ENCODE results near the gene GALNT2. TPM values are rescaled to one million over a fixed set of nuclear protein-coding genes. Genes with fewer than 3 reads are reported as not detected.

GALNT2 gene
- total and polyA plus RNA-seq, 9 of the 15 experiments (the other 6 are each of a cell fraction or from before 2014, with no cell fraction given) = 1.6 to 106 (median 51.9) TPM

GRCh38 chr1:230191079-230191804 lies 124.2 kb downstream of the GALNT2 start (continued):
- TF ChIP-seq RAD21 (CRISPR knock-in tag; conservative IDR thresholded peaks at IDR 0.05 in 1 of 2, IDR thresholded peaks at IDR 0.05 in 1 of 2) = 0 out of 4 replicates have a peak, but pooled peaks of 1 of the 2 experiments have one; percentile 4
- no peak for TF ChIP-seq DACH1 (IDR thresholded peaks at IDR 0.05; ENCODE audit: partially characterized antibody)
- TF ChIP-seq ZKSCAN3 (CRISPR knock-in tag; IDR thresholded peaks at IDR 0.05) = no peak
- TF ChIP-seq ZBTB40 (IDR thresholded peaks at IDR 0.05) = peak; percentile 75
- no peak for TF ChIP-seq ZBTB40 (CRISPR knock-in tag; IDR thresholded peaks at IDR 0.05)
- peak in 1 of 2 experiments; percentile 67 for TF ChIP-seq AFF1 (IDR thresholded peaks at IDR 0.05; ENCODE audit: low read depth in 1 of 2, partially characterized antibody in 2 of 2)

Measured in K562 (cell line).